Measurements from ENCODE around the gene CR1. TPM values are rescaled to one million over a fixed set of nuclear protein-coding genes. Genes with fewer than 3 reads are reported as not detected.

Gene CR1
- total and polyA plus RNA-seq, 5 donors from 2014 or later: 0.02 to 0.94 (median 0.14) TPM

GRCh38 chr1:207648334-207649209 is 152.6 kb downstream of the CR1 start:
- Mint-ChIP-seq H3K27ac (peak overlapping the region in 1 of 3 donors; percentile 53), H3K4me3 (peak overlapping the region in 1 of 4 donors; percentile 13)
- no peak for ATAC-seq (ENCODE audit: low read depth in 2 of 2)

DNA sequence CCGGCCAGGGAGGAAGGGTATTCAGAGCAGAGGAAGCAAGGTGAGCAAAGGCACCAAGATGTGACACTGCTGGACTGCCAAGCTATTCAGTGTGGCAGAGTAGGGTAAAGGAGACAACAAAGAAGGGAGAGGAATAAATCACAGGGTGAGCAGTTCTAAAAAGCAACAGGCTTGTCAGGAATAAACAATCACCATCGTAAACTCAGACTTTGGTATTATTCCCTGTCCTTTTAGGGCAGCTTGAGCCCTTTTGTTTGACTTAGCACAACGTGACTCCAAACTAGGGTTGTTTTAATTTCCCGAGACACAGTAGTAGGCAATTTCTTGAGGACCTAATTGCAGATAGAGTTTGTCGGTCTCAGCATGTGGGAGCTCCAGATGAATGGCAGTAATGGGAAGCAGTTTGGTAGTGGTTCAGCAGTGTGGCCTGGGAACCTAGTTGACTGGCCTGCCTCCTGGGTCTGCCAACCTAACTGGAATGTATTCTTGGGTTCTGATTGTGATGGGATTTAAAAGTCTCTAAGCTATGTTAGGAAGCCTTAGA is 153.3 kb downstream of the CR1 start:
- peaks cover 46% of the 10 kb centered on the region for H3K27me3 Mint-ChIP-seq
- H3K4me1 Mint-ChIP-seq: peaks cover 0 to 4% (median 2%) of the 10 kb centered on the region in 4 donors
- DNase-seq (no peak), ATAC-seq (ENCODE audit: low read depth in 2 of 2) (no peak)
- no peaks in the 10 kb centered on the region for H3K36me3 ChIP-seq (ENCODE audit: control insufficient read depth, insufficient read depth, low read length)
- no peak overlapping the region for H3K4me3 ChIP-seq (ENCODE audit: low read depth, low read length)
- no peak overlapping the region for H3K27ac Mint-ChIP-seq
- peaks cover 0 to 1% (median 0%) of the 10 kb centered on the region in 7 donors for H3K9me3 Mint-ChIP-seq
- no peaks in the 10 kb centered on the region for H3K9me3 ChIP-seq (ENCODE audit: control insufficient read depth in 2 of 2, low read length in 2 of 2)
- no peaks in the 10 kb centered on the region for H3K36me3 Mint-ChIP-seq
- peak overlapping the region in 1 of 4 donors; percentile 13 for H3K4me3 Mint-ChIP-seq
- peaks cover 9% of the 10 kb centered on the region for H3K4me1 ChIP-seq (ENCODE audit: control insufficient read depth, insufficient read depth, low read length, poor library complexity, severe bottlenecking)
- no peak overlapping the region for H3K27ac ChIP-seq (ENCODE audit: insufficient read depth, low read length, poor library complexity, severe bottlenecking)
- H3K27me3 ChIP-seq (ENCODE audit: control insufficient read depth, insufficient read depth, low read length): peaks cover 9% of the 10 kb centered on the region

More at GRCh38 chr1:207648334-207649209, 152.6 kb downstream of the CR1 start:
- peaks cover 9% of the 10 kb centered on the region for H3K27me3 ChIP-seq (ENCODE audit: control insufficient read depth, insufficient read depth, low read length)
- H3K27me3 Mint-ChIP-seq: peaks cover 53% of the 10 kb centered on the region
- H3K4me3 ChIP-seq (ENCODE audit: low read depth, low read length): no peak overlapping the region
- peaks cover 0 to 5% (median 2%) of the 10 kb centered on the region in 4 donors for H3K4me1 Mint-ChIP-seq
- peaks cover 0 to 1% (median 0%) of the 10 kb centered on the region in 7 donors for H3K9me3 Mint-ChIP-seq
- H3K4me1 ChIP-seq (ENCODE audit: control insufficient read depth, insufficient read depth, low read length, poor library complexity, severe bottlenecking): peaks cover 9% of the 10 kb centered on the region
- DNase-seq: no peak
- no peaks in the 10 kb centered on the region for H3K9me3 ChIP-seq (ENCODE audit: control insufficient read depth in 2 of 2, low read length in 2 of 2)
- no peaks in the 10 kb centered on the region for H3K36me3 Mint-ChIP-seq
- no peak overlapping the region for H3K27ac ChIP-seq (ENCODE audit: insufficient read depth, low read length, poor library complexity, severe bottlenecking)
- no peaks in the 10 kb centered on the region for H3K36me3 ChIP-seq (ENCODE audit: control insufficient read depth, insufficient read depth, low read length)

GRCh38 chr1:207649865-207650580 is 154.1 kb downstream of the CR1 start:
- Histone ChIP-seq H3K27ac (ENCODE audit: insufficient read depth, low read length, poor library complexity, severe bottlenecking) (no peak overlapping the region), H3K9me3 (ENCODE audit: control insufficient read depth in 2 of 2, low read length in 2 of 2) (no peaks in the 10 kb centered on the region), H3K36me3 (ENCODE audit: control insufficient read depth, insufficient read depth, low read length) (no peaks in the 10 kb centered on the region), H3K27me3 (ENCODE audit: control insufficient read depth, insufficient read depth, low read length) (peaks cover 9% of the 10 kb centered on the region), H3K4me1 (ENCODE audit: control insufficient read depth, insufficient read depth, low read length, poor library complexity, severe bottlenecking) (peaks cover 4% of the 10 kb centered on the region), H3K4me3 (ENCODE audit: low read depth, low read length) (no peak overlapping the region)
- ATAC-seq (ENCODE audit: low read depth in 2 of 2) (no peak), DNase-seq (no peak)
- H3K27me3 Mint-ChIP-seq: peaks cover 43% of the 10 kb centered on the region
- no peak overlapping the region for H3K27ac Mint-ChIP-seq
- H3K9me3 Mint-ChIP-seq: peaks cover 0 to 1% (median 0%) of the 10 kb centered on the region in 7 donors
- H3K4me3 Mint-ChIP-seq: no peak overlapping the region
- H3K36me3 Mint-ChIP-seq: no peaks in the 10 kb centered on the region
- H3K4me1 Mint-ChIP-seq: no peaks in the 10 kb centered on the region

GRCh38 chr1:207651583-207651982 is 155.6 kb downstream of the CR1 start:
- Mint-ChIP-seq H3K36me3 (no peaks in the 10 kb centered on the region), H3K27me3 (peaks cover 33% of the 10 kb centered on the region), H3K4me1 (no peaks in the 10 kb centered on the region), H3K9me3 (peaks cover 0 to 1% (median 0%) of the 10 kb centered on the region in 7 donors), H3K27ac (no peak overlapping the region), H3K4me3 (no peak overlapping the region)
- no peaks in the 10 kb centered on the region for H3K9me3 ChIP-seq (ENCODE audit: control insufficient read depth in 2 of 2, low read length in 2 of 2)
- no peak overlapping the region for H3K4me3 ChIP-seq (ENCODE audit: low read depth, low read length)
- no peaks in the 10 kb centered on the region for H3K36me3 ChIP-seq (ENCODE audit: control insufficient read depth, insufficient read depth, low read length)
- ATAC-seq (ENCODE audit: low read depth in 2 of 2): no peak
- no peak overlapping the region for H3K27ac ChIP-seq (ENCODE audit: insufficient read depth, low read length, poor library complexity, severe bottlenecking)
- H3K27me3 ChIP-seq (ENCODE audit: control insufficient read depth, insufficient read depth, low read length): peaks cover 9% of the 10 kb centered on the region
- no peak for DNase-seq
- no peaks in the 10 kb centered on the region for H3K4me1 ChIP-seq (ENCODE audit: control insufficient read depth, insufficient read depth, low read length, poor library complexity, severe bottlenecking)

DNA sequence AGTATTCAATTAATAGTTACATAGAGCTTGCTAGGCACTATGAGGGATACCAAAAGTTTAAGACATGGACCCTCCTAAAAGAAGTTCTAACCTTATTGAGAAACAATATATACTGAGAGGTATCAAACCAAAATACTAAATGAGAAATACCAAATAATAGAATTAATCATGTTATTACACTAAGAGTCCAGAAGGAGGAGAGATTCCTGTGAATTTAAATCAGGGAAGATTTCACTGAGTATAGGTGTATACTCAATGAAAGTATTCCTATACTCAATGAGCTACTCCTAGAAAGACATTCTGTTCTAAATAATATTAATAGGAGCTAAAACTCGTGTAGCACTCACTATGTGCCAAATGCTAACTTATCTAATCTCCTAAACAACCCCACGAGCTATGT is 158.4 kb downstream of the CR1 start:
- no peak overlapping the region for H3K27ac ChIP-seq (ENCODE audit: insufficient read depth, low read length, poor library complexity, severe bottlenecking)
- no peaks in the 10 kb centered on the region for H3K4me1 Mint-ChIP-seq
- ATAC-seq (ENCODE audit: low read depth in 2 of 2) (no peak), DNase-seq (no peak)
- H3K9me3 ChIP-seq (ENCODE audit: control insufficient read depth in 2 of 2, low read length in 2 of 2): no peaks in the 10 kb centered on the region
- H3K27me3 ChIP-seq (ENCODE audit: control insufficient read depth, insufficient read depth, low read length): peaks cover 3% of the 10 kb centered on the region
- H3K9me3 Mint-ChIP-seq: peaks cover 0 to 3% (median 0%) of the 10 kb centered on the region in 7 donors
- H3K27me3 Mint-ChIP-seq: peaks cover 23% of the 10 kb centered on the region
- H3K4me3 Mint-ChIP-seq: no peak overlapping the region
- no peaks in the 10 kb centered on the region for H3K36me3 ChIP-seq (ENCODE audit: control insufficient read depth, insufficient read depth, low read length)
- H3K4me1 ChIP-seq (ENCODE audit: control insufficient read depth, insufficient read depth, low read length, poor library complexity, severe bottlenecking): no peaks in the 10 kb centered on the region
- H3K4me3 ChIP-seq (ENCODE audit: low read depth, low read length): no peak overlapping the region
- no peaks in the 10 kb centered on the region for H3K36me3 Mint-ChIP-seq
- H3K27ac Mint-ChIP-seq: no peak overlapping the region

DNA sequence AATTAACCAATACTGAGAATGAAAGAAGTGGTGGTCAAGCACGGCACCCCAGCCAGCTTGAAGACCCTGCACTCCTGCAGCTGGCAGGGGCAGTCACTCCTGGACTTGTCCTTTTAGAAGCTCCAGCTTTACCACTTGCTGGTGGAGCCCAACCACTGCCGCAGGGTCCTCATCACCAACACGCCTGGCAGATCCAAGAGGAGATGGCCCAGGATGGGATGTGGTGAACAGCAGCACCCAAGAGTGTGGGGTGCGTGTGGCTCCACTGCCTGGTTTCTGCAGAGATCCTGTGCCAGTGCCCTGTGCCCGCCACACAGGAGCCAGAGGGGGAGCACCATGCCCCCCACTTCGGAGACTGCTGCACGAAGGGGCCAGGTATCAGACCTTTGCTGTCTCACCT is 162.5 kb downstream of the CR1 start:
- Mint-ChIP-seq H3K36me3 (no peaks in the 10 kb centered on the region), H3K27ac (peak overlapping the region in 1 of 3 donors; percentile 27), H3K4me1 (no peaks in the 10 kb centered on the region), H3K27me3 (peaks cover 15% of the 10 kb centered on the region), H3K9me3 (peaks cover 0 to 5% (median 0%) of the 10 kb centered on the region in 7 donors), H3K4me3 (no peak overlapping the region)
- H3K27me3 ChIP-seq (ENCODE audit: control insufficient read depth, insufficient read depth, low read length): no peaks in the 10 kb centered on the region
- no peak overlapping the region for H3K27ac ChIP-seq (ENCODE audit: insufficient read depth, low read length, poor library complexity, severe bottlenecking)
- H3K36me3 ChIP-seq (ENCODE audit: control insufficient read depth, insufficient read depth, low read length): no peaks in the 10 kb centered on the region
- no peak for DNase-seq
- no peak for ATAC-seq (ENCODE audit: low read depth in 2 of 2)
- H3K9me3 ChIP-seq (ENCODE audit: control insufficient read depth in 2 of 2, low read length in 2 of 2): no peaks in the 10 kb centered on the region
- no peak overlapping the region for H3K4me3 ChIP-seq (ENCODE audit: low read depth, low read length)
- no peaks in the 10 kb centered on the region for H3K4me1 ChIP-seq (ENCODE audit: control insufficient read depth, insufficient read depth, low read length, poor library complexity, severe bottlenecking)

DNA sequence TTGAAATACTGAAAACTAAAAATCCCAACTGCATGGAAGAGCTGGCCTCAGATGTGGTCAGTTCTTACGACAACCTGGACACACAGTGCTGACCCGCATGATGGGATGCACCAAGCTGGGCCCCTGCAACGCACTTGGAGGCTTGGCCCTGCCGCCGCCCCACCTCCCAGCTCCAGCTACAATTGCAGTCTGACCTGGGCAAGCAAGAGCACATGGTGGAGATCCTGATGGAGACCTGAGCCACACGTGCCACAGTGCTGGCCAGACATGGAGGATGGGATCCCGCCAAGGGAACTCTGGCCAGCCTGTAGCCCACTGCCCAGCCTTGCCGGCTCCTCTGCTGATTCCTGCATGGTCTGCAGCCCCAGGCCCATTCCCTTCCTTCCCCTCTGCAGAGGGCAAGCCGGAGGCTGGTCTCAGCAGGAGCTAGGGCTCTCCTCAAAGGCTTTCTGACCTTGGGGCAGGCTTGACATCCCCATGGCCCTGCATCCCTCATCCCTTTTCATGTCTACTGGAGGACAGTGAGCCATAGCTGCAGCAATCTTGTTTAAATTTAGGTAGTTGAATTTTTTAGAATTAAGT is 163.0 kb downstream of the CR1 start:
- Mint-ChIP-seq H3K4me3 (no peak overlapping the region), H3K9me3 (peaks cover 0 to 5% (median 0%) of the 10 kb centered on the region in 7 donors), H3K36me3 (no peaks in the 10 kb centered on the region)

More for the DNA sequence above, 163.0 kb downstream of the CR1 start:
- Mint-ChIP-seq H3K27ac (no peak overlapping the region), H3K4me1 (no peaks in the 10 kb centered on the region), H3K27me3 (peaks cover 15% of the 10 kb centered on the region)
- H3K27me3 ChIP-seq (ENCODE audit: control insufficient read depth, insufficient read depth, low read length): no peaks in the 10 kb centered on the region
- no peak overlapping the region for H3K27ac ChIP-seq (ENCODE audit: insufficient read depth, low read length, poor library complexity, severe bottlenecking)
- no peak for DNase-seq
- no peaks in the 10 kb centered on the region for H3K4me1 ChIP-seq (ENCODE audit: control insufficient read depth, insufficient read depth, low read length, poor library complexity, severe bottlenecking)
- no peak overlapping the region for H3K4me3 ChIP-seq (ENCODE audit: low read depth, low read length)
- no peaks in the 10 kb centered on the region for H3K9me3 ChIP-seq (ENCODE audit: control insufficient read depth in 2 of 2, low read length in 2 of 2)
- ATAC-seq (ENCODE audit: low read depth in 2 of 2): no peak
- no peaks in the 10 kb centered on the region for H3K36me3 ChIP-seq (ENCODE audit: control insufficient read depth, insufficient read depth, low read length)

Data from CD4-positive, CD25-positive, alpha-beta regulatory T cell (primary cell).